ENCODE measurements around the gene TMEM150B.

GRCh38 chr19:55350620-55351315, 25.6 kb upstream of the TMEM150B start:
- no peak for TF ChIP-seq JUND (IDR thresholded peaks at IDR 0.05)
- no peak for TF ChIP-seq CTCF (IDR thresholded peaks at IDR 0.05; ENCODE audit: low read depth, low read length, missing input control)
- no peak for TF ChIP-seq RAD21 (IDR thresholded peaks at IDR 0.05)
- no peak for TF ChIP-seq REST (IDR thresholded peaks at IDR 0.05)
- no peak for TF ChIP-seq ATF3 (IDR thresholded peaks at IDR 0.05)
- TF ChIP-seq MAX (IDR thresholded peaks at IDR 0.05), result no peak
- TF ChIP-seq HNF4A (conservative IDR thresholded peaks at IDR 0.05), result no peak
- TF ChIP-seq SP1 (IDR thresholded peaks at IDR 0.05), result no peak
